Gastrocnemius medialis (tissue), 4 donors: ENCODE data around the gene EFR3B.

ENCODE experiments used
- CTCF ChIP-seq, 5 experiments: fragments of 450-650 bp in 3 of 5; fragments of 200-600 bp in 2 of 5; sonication (generic) in 2 of 5; IDR thresholded peaks in 4 of 5; conservative IDR thresholded peaks in 1 of 5; 1 replicate in 4 of 5; 2 replicates in 1 of 5; pipeline ENCODE4 v1.5.1; 2016 to 2019; ENCODE audit warnings: antibody characterized with exemption in 5 of 5, mild to moderate bottlenecking in 3 of 5, moderate library complexity in 3 of 5
- POLR2A ChIP-seq, 2 donors: fragments of 450-650 bp; IDR thresholded peaks; one replicate each; pipeline ENCODE4 v1.6.1; 2017; ENCODE audit warnings: antibody characterized with exemption in 2 of 2, mild to moderate bottlenecking in 2 of 2, moderate library complexity in 2 of 2

- TF ChIP-seq POLR2A (IDR thresholded peaks at IDR 0.05) (no peak), CTCF (IDR thresholded peaks at IDR 0.05 in 4 of 5, conservative IDR thresholded peaks at IDR 0.05 in 1 of 5) (no peak)
These were observed 162.4 kb downstream of the EFR3B start for GRCh38 chr2:25204190-25204838.
